ENCODE data around the gene EEA1. TPM values are rescaled to one million over a fixed set of nuclear protein-coding genes. Genes with fewer than 3 reads are reported as not detected.

Gene EEA1
- total and polyA plus RNA-seq, 10 of the 15 experiments (the other 5 are each of a cell fraction or from before 2014, with no cell fraction given) = 5.5 to 40.3 (median 13.5) TPM

GRCh38 chr12:92928962-92929915, at the start of gene EEA1 (continued):
- TF ChIP-seq ZBTB40 (IDR thresholded peaks at IDR 0.05; ENCODE audit: borderline replicate concordance) = peak; percentile 57; the same call in 1 of the 2 replicates
- peak; percentile 29 for TF ChIP-seq BCL3 (IDR thresholded peaks at IDR 0.05; ENCODE audit: borderline replicate concordance, insufficient read depth, low read depth, low read length, poor library complexity, severe bottlenecking)
- peak; percentile 75; the same call in 1 of the 2 replicates for TF ChIP-seq YY1 (IDR thresholded peaks at IDR 0.05; ENCODE audit: low read depth, low read length)
- no peak for TF ChIP-seq HDGF (IDR thresholded peaks at IDR 0.05)
- peak; percentile 37 to 41; a peak in 3 of 4 replicates for TF ChIP-seq IKZF2 (IDR thresholded peaks at IDR 0.05)
- TF ChIP-seq POLR2AphosphoS2 (IDR thresholded peaks at IDR 0.05; ENCODE audit: low read depth, low read length) = peak; percentile 90
- no peak for TF ChIP-seq MYC (IDR thresholded peaks at IDR 0.05; ENCODE audit: insufficient read depth, insufficient read length, insufficient replicate concordance, low read length, severe bottlenecking)
- TF ChIP-seq LARP7 (IDR thresholded peaks at IDR 0.05) = peak; percentile 94
- no peak for TF ChIP-seq ZNF622 (IDR thresholded peaks at IDR 0.05)
- TF ChIP-seq WRNIP1 (IDR thresholded peaks at IDR 0.05; ENCODE audit: borderline replicate concordance, low read depth, low read length) = no peak
